Ovary (tissue), 9 donors: ENCODE measurements around the gene RIN1. TPM values are rescaled to one million over a fixed set of nuclear protein-coding genes. Genes with fewer than 3 reads are reported as not detected.

ENCODE experiments used
- DNase-seq, 5 donors: peaks; one replicate each; pipeline ENCODE4 v3.0.0-alpha.2; 2019 to 2020
- H3K27ac ChIP-seq, 2 donors: fragments of 200-600 bp; one replicate each; pipeline versions ENCODE4 v1.5.1 to v1.8.0; 2019 to 2022
- H3K27me3 ChIP-seq: fragments of 200-600 bp; one replicate; pipeline ENCODE4 v1.8.0; 2022
- H3K36me3 ChIP-seq: fragments of 200-600 bp; sonication (generic); one replicate; pipeline ENCODE4 v1.5.1; 2019
- H3K4me1 ChIP-seq: one replicate; pipeline ENCODE4 v1.8.1; 2013; ENCODE audit warnings: mild to moderate bottlenecking, moderate library complexity; ENCODE audit not compliant: insufficient read depth
- H3K4me3 ChIP-seq: fragments of 200-600 bp; sonication (generic); one replicate; pipeline ENCODE4 v1.5.1; 2017
- H3K9me3 ChIP-seq, 2 donors: fragments of 200-600 bp in 1 of 2; sonication (generic) in 1 of 2; one replicate each; pipeline versions ENCODE4 v1.5.1 to v1.8.1; 2013 to 2019; ENCODE audit warnings: mild to moderate bottlenecking in 1 of 2, moderate library complexity in 1 of 2
- EP300 ChIP-seq: sonication (generic); formaldehyde crosslinking; IDR thresholded peaks from one replicate; pipeline ENCODE4 v1.6.1; 2017; ENCODE audit warnings: antibody characterized with exemption
- POLR2A ChIP-seq: fragments of 450-650 bp; IDR thresholded peaks from one replicate; pipeline ENCODE4 v1.6.1; 2017; ENCODE audit warnings: antibody characterized with exemption, mild to moderate bottlenecking, moderate library complexity
- WGBS, 3 donors: extraction: QIAGEN DNeasy Blood & Tissue Kit in 1 of 3; methylation state at CpG; one replicate each; pipeline versions ENCODE4 v1.1.5 to v1.1.7; 2013 to 2017; 5-methylcytosine and 5-hydroxymethylcytosine counted together
- intact Hi-C, 4 donors: fragments of 100-400 bp; cut with DNase I; formaldehyde crosslinking; loops; one replicate each; pipeline versions ENCODE4 v1.11.0 to v1.15.1; 2022 to 2023
- polyA plus RNA-seq, 2 donors: library from polyadenylated mRNA; stranded (reverse); fragments of 200-250 nt in 1 of 2; fragments of 350-450 nt in 1 of 2; fragmentation: Illumina TruSeq in 1 of 2; extraction: RNeasy Lipid Tissue Mini Kit (QIAGEN cat#74804) in 1 of 2; gene quantifications; one replicate each; pipeline ENCODE4 v1.2.3, GENCODE V29; 2013 to 2014
- total RNA-seq, 7 donors: library from RNA; depleted of rRNA in 2 of 7; stranded (reverse); fragments of >200 nt in 2 of 7; fragmentation: NEBNext Ultra II Directional in 3 of 7; extraction: Animal tissue kit (Norgen Biotek cat#: 25700) in 3 of 7; gene quantifications; one replicate each; pipeline versions ENCODE4 v1.1.0 to v1.2.4, GENCODE V29; 2016 to 2023
- TF ChIP-seq, protein P1 (sequence below), 3 donors: fragments of 450-650 bp in 2 of 3; fragments of 200-600 bp in 1 of 3; IDR thresholded peaks; one replicate each; pipeline versions ENCODE4 v1.5.1 to v1.8.0; 2016 to 2022; ENCODE audit warnings: antibody characterized with exemption in 3 of 3, mild to moderate bottlenecking in 1 of 3
- donor health status: DM: no; HTN: no; CAD: no; lungs with moderate emphysema.
- donor health status: DM: no; HTN: no; CAD: no.
- donor health status: Bipolar disorder and iron deficiency.
- donor health status: DM: yes; HTN: yes; CAD: no.
- donor health status: DM: no; HTN: no; CAD: no.
- donor health status: DM: yes; HTN: yes; CAD: no.

The RIN1 gene
- total and polyA plus RNA-seq, 9 donors, result 0.52 to 9.5 (median 5.0) TPM

DNA sequence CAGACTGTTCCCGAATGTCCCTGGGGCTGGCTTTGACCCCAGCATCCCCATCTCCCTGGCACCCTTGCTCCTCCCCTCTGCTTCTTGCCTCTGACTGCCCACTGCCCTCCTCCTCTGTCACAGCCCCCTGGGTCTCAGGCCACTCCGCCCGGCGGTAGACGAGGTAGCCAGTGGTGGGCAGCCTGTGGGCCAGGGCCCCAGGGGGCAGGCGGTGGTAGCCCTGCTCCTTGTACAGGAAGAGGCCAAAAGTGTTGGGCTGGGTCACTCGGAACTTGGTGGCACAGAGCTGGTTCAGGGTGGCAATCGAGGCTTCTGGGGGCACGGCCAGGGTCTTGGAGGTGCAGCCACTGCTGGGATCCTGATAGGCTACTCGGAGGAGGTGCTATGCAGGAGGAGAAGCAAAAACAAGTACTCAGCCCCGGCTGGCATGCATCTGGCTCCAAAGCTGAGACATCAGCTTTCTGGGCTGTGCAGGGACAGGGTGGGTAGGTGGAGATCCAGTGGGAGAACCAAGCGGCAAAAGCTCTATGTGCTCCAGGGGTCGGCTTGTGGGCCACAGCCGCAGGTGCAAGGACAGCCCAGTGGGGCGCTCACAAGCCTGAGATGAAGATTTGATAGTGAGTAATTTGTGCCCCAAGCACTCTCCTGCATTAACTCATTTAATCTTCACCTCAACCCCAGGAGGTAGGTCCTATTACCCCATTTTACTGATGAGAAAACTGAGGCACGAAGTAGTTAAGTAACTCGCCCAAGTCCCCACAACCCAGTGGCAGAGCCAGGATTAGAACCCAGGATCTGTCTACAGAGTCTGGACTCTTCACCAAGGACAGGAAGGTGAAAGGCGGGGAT, 3.6 kb downstream of the RIN1 start:
- intact Hi-C loops, result loop anchor here in 1 of 4 donors (10.0 kb wide), 1 partner anchor 48 kb away; the partner anchor contains the start of gene YIF1A
- Histone ChIP-seq H3K27ac (no peak overlapping the region), H3K27me3 (no peaks in the 10 kb centered on the region), H3K36me3 (no peaks in the 10 kb centered on the region), H3K4me1 (peaks cover 16% of the 10 kb centered on the region), H3K4me3 (no peak overlapping the region), H3K9me3 (no peaks in the 10 kb centered on the region)
- TF ChIP-seq, protein P1, sequence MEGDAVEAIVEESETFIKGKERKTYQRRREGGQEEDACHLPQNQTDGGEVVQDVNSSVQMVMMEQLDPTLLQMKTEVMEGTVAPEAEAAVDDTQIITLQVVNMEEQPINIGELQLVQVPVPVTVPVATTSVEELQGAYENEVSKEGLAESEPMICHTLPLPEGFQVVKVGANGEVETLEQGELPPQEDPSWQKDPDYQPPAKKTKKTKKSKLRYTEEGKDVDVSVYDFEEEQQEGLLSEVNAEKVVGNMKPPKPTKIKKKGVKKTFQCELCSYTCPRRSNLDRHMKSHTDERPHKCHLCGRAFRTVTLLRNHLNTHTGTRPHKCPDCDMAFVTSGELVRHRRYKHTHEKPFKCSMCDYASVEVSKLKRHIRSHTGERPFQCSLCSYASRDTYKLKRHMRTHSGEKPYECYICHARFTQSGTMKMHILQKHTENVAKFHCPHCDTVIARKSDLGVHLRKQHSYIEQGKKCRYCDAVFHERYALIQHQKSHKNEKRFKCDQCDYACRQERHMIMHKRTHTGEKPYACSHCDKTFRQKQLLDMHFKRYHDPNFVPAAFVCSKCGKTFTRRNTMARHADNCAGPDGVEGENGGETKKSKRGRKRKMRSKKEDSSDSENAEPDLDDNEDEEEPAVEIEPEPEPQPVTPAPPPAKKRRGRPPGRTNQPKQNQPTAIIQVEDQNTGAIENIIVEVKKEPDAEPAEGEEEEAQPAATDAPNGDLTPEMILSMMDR (IDR thresholded peaks at IDR 0.05), result no peak
- TF ChIP-seq EP300, result no peak
- TF ChIP-seq POLR2A, result no peak
- peak in 1 of 5 donors; percentile 28 for DNase-seq
- WGBS, 3 donors, result 79 to 82% (median 81%) methylated on average over 18 of the region's 18 CpGs

DNA sequence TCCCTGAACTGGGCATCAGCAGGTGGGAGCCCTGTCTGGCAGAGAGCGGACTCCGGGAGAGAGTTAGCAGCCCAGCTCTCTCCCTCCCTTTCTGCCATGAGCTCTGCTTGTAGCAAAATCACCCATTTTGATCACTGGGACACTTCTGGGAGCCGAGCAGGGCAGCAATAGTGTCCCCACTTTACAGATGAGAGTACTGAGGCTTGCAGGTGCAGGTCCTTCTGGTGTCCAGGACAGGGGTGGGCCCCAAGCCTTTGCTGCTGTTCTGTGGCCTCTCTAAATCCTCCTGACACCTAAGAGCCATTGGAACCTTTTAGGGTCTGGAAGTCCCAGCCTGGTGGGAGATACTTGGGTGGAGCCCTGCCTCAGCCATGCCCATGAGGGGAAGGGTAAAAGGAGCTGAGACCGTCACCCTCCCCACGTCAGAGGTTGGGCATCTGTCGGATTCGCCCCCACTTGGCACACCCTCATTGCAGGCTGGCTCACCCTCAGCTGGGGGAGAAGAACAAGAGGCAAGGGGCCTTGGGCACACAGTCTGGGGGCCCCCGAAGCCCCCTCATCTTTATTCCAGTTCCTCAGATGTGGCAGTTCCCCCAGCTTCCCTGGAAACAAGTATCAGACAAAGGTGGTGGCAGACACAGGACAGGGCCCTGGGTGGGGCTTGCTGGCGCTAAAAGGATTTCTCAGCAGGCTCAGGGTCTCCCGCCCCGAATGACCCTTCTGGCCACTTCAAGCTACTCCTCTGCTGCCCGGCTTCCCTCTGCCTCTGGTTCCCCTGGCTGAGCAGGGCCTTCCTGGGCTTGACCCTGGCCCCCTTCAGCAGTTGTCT, 4.5 kb downstream of the RIN1 start:
- Histone ChIP-seq H3K9me3 (no peaks in the 10 kb centered on the region), H3K27ac (no peak overlapping the region), H3K36me3 (no peaks in the 10 kb centered on the region), H3K4me1 (peaks cover 14% of the 10 kb centered on the region), H3K27me3 (no peaks in the 10 kb centered on the region), H3K4me3 (no peak overlapping the region)
- DNase-seq, result peak in 2 of 5 donors; percentile 15 to 28
- intact Hi-C loops, result loop anchor here in 1 of 4 donors (10.0 kb wide), 1 partner anchor 47 kb away; the partner anchor contains the start of gene YIF1A
- WGBS, 3 donors, result 89 to 92% (median 91%) methylated on average over 12 of the region's 12 CpGs
- no peak for TF ChIP-seq EP300
- TF ChIP-seq POLR2A, result no peak
- TF ChIP-seq, protein P1 (IDR thresholded peaks at IDR 0.05), result no peak

DNA sequence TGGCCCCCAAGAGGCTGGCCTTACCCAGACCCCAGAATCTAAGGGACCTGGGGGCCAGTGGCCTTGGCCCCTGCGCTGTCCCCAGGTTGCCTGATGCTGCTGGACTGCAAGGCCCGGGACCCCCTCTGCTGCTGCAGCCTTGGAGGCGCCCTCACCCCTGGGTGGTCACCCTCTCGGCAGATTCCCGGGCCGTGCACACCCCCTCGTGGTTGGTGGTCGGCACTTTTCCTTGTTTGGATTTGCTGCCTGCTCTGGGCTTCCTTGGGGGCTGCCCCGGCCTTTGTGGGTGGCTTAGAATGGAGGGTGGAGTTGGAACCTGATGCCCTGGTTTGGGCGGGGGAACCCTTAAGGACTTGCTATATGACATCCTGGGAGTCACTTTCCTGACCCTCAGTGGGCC, 5.3 kb downstream of the RIN1 start:
- no peaks in the 10 kb centered on the region for H3K36me3 ChIP-seq
- intact Hi-C loops, result loop anchor here in 1 of 4 donors (10.0 kb wide), 1 partner anchor 46 kb away; the partner anchor contains the start of gene YIF1A
- no peak overlapping the region for H3K4me3 ChIP-seq
- no peaks in the 10 kb centered on the region for H3K9me3 ChIP-seq
- no peak for TF ChIP-seq POLR2A
- TF ChIP-seq EP300, result no peak
- TF ChIP-seq, protein P1 (IDR thresholded peaks at IDR 0.05), result no peak
- H3K4me1 ChIP-seq, result peaks cover 13% of the 10 kb centered on the region
- no peaks in the 10 kb centered on the region for H3K27me3 ChIP-seq
- DNase-seq, result peak in 1 of 5 donors; percentile 37
- WGBS, 3 donors, result 37 to 48% (median 44%) methylated on average over 10 of the region's 10 CpGs
- no peak overlapping the region for H3K27ac ChIP-seq

DNA sequence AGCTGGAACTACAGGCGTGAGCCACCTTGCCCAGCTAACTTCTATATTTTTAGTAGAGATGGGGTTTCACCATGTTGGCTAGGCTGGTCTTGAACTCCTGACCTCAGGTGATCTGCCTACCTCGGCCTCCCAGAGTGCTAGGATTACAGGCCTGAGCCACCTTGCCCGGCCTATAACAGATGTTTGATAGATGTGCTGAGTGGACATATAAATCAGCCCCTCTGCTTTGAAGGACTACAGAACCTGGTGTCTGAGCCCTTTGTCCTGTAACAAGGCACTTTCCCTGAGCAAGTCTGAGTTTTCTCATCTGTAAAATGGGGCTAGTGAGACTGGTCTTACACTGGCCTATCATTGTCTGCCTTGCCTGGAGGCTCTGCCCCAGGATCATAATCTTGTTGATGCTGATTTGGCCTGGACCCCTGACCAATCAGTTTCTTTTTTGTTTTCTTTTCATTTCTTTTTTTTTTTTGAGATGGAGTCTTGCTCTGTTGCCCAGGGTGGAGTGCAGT, 7.0 kb downstream of the RIN1 start:
- Histone ChIP-seq H3K4me3 (no peak overlapping the region), H3K36me3 (no peaks in the 10 kb centered on the region), H3K4me1 (peaks cover 14% of the 10 kb centered on the region), H3K27me3 (no peaks in the 10 kb centered on the region), H3K27ac (no peak overlapping the region), H3K9me3 (no peaks in the 10 kb centered on the region)
- intact Hi-C loops, result no loop called here
- no peak for TF ChIP-seq EP300
- TF ChIP-seq, protein P1 (IDR thresholded peaks at IDR 0.05), result no peak
- no peak for TF ChIP-seq POLR2A
- 71 to 87% (median 75%) methylated on average over 3 of the region's 3 CpGs for WGBS, 3 donors
- no peak for DNase-seq
